Germinal center (tissue), 1 donor: Measurements from ENCODE around the gene TRIP13.

Experiments used
- DNase-seq: peaks from one replicate; pipeline ENCODE4 v3.0.0; 2012; ENCODE audit warnings: mixed read lengths, low spot score

TRIP13 gene

DNA sequence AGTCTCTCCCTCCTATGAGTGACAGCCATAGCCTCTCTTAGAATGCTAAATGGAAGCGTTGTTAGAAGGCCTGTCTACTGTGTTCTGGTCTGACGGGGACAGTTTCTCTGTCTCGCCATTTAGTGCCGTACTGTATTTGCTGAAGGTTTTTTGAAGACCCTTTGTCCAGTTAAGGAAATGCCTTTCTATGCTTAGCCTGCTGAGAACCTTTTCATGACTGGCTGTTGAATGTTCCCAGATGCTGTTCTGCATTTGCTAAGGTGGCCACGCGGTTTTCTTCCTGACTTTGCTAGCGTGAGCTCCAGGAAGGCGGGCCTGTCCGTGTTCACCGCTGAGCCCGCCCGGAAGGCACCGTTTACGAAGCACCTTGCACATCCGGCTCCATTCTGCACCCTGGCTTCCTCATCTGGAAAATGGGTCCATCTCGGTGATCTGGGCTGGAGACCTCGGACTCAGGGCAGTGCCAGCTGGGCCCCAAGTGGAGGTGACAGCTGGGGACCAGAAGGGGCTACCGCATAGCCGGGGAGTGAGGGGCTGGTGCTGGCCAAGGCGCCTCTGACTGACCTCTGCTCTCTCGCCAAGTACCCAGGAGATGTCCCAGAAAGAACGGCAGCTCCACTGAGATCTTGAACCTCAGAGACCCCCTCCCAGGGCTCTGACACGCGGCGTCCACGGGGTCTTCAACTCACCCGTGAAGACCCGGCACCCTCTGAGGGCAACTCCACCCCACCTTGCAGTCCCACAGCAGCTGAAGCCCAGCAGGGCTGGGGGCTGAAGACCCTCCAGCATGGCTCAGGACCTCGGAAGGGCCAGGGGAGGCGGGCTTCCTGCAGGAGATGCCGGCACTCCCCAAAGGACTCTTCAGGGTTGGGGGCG is 63.4 kb downstream of the TRIP13 start:
- DNase-seq: no peak

DNA sequence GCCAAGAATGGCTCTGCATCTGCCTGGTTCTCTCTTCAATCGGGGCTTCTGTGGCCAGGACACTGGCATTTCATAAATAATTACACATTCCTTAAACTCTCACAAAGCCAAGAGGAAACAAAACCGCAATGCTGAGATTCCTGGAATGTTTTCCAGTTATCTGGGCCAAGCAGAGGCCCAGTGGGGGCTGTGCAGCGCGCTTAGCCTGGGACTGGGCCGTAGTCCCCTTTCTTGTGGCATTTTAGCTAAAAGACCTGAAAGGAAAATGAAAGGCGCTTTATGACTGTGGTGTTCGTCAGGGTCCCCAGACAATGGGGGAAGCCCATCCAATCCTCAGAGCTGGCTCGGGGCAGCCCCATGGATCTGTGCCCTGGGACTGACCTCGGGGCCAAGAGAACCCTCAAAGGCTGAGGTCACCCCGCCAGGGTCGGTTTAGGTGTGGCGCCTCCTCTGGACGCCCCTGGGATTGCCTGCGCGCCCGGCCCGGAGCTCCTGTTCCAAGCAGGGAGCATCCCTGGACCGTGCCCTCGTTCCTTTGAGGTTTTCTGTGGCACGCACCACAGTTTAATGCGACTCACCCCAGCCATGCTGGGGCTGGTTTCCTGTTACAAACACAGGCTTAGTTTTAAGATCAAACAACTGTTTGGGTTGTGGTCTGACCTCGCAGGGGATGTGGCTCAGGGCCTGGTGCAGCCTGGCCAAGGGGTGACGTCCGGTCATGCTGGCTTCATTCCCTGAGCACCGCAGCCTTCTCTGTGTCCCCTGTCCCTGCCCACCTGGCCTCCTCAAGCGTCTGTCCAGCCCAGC is 64.5 kb downstream of the TRIP13 start:
- no peak for DNase-seq

DNA sequence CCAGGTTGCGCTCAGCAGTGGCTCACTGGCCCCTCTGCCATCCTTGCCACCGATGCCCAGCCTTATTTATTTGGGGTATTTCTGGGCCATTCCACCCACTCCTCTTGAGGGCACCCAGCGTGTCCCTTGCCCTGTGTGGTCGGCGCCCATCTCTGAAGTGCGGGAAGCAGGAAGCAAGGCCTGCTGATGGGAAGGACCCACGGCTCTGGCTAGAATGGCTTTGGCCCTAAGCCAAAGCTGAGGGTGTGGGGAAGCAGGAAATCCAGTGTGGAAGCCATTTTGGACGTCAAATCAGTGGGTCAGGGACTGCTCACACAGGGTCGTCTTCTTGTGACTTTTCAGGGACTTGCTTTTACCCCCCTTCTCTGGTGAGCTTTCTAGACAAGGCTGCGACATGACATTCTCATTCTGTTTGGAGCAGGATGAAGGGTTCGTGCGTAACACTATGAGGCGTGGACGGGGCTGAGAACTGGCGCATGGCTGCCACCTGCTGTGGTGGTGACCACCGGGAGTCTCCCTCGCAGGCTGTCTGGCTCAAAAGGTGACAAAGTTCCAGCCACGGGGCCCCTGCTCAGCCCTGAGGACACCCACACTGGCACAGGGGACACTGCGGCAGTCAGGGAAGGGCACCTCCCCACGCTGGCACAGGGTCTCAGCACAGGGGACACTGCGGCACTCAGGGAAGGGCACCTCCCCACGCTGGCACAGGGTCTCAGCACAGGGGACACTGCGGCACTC is 65.2 kb downstream of the TRIP13 start:
- no peak for DNase-seq

DNA sequence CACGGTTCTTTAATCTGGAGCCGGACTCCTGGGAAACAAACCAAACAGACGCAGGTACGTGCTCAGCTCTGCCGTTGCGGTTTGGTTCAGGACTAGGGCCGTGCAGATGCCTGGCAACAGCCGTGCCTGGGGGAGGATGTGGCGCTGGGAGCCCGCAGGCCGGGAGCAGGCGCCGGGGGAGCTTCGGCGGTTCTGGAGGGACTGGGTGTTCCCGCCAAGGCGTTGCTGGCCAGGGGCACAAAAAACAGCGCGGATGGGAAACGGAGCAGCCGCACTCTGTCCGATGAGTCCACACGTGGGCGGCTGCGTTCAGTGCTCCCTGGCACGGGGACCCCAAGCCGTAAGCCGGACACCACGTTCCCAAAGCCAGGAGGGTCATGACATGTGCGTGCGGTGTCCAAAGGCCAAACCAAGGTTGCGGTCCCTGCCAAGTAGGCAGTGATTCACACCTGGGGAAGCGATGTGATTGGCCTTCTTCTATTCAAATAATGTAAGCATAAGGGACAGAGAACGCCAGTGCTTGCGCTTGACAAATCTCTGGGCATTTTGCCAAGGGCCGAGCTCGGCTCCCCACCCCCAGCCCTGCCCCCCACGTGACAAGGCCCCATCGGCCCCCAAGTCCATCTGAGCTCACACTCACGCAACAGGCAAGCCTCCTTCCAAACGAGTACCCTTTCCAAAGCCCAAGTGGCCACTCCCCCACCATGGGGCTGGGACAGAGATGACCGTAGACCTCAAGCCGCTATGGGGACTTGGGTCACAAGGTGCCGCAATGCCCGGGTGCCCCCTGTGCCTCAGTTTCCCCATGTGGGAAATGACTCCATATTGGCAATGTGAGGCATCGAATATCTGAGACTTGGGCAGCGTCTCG is 66.3 kb downstream of the TRIP13 start:
- no peak for DNase-seq

DNA sequence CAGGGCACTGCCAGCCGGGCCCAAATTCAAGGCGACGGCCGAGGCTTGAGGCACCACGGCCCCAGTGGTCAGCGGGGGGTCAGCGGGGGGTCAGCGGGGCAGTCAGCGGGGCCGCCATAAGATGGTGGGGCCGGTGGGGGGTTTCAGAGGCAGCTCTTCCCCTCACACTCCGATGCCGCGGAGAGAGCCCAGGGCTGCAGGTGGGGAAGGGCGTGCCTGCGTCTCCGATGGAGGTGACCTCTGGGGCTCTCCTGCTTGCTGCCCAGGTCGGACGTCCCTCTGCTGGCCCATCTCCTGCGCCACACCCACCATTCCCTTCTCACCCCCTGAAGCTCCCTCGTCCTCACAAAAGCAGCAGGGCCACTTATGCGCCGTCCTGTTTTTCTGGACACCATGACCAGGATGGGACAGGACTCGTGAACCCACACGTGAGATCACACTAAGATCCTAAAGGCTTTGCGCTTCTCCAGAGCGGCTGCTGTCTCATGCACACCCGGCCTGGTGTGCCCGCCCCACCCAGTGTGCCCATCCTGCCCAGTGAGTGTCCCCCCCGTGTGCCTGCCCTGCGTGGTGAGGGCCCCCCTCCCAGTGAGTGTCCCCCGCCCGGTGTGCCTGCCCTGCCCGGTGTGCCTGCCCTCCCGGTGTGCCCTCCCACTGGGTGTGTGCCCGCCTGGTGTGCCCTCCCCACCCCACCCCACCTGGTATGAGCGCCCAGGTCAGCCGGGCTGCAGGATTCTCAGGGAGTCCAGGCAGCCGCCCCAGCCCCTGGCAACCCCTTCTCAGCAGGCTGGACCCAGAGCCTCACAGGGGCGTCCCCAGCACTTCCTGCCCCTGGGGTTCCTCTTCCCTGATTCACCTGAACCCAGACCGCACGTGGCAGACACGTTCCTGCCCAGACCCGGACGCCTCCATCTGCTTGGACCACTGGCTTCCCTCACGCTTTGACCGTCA is 67.2 kb downstream of the TRIP13 start:
- no peak for DNase-seq

DNA sequence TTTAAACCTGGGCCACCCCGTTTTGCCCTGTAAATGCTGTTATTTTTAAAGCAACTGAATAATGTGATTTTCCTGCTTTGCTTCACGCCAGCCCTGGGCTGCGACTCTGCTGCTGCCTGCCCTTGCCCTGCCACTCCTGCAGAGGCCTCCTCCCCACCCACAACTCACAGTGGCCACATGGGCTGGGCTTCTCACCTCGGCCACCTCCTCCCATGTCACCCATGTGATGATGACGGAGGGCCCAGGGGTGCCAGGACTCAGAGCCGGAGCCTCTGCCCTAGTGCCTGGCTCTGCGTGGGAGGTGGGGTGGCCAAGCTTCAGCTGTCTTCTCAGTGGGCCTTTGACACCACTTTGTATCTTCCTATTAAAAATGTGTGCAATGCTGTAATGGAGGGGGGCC is 67.9 kb downstream of the TRIP13 start:
- DNase-seq: no peak

DNA sequence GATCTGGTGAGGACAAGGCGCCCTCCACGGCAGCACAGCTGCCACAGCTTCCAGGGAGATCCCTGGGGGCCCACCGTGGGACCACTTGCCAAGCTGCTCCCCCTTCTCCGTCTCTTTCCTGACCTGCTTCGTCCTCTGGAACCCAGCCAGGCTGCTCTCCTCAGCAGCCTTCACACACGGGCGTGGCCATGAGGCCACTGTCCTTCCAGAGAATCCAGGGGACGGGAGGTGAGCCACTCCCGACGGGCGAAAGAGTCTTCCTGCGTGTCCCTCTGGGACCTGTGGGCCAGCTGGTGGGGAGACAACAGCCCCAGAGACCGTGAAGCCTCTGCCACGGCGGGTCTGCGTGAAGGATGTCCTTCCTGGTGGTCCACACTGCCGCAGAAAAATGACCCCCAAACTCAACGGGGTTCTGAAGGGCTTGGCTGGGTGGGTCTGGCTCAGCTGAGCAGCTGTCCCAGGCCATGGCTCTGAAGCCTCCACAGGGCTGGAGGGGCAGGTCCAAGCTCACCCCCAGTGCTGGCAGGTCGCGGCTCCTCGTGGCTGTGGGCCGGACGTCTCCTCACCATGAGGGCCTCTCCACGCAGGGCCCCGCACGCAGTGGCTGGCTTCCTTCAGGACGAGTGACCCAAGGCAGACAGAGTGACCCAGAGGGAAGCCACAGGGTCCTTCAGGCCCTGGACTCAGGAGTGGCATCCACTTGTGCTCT is 68.5 kb downstream of the TRIP13 start:
- DNase-seq: no peak

DNA sequence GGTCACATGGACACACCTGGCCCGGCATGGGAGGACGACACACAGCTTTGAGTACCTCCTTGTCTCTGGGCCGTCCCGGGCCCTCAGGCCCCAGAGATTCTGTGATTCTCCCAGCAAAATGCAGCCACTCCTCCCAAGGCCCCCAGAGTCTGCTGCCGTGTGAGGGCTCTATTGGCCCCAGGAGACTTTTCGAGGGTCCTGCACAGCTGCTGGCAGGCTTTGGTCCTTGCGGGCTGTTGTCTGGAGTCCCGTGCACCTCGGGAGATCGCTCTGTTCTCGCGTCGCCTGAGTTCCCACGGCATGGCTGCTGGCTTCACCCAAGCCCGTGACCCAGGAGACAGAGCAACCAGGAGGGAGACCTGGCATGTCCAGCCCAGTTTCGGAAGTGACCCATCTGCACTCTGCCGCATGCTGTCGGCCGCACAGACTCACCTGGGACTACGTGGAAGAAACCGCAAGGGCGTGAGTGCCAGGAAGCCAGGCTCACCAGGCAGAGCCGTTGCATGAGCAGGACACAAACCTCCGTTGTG is 69.1 kb downstream of the TRIP13 start:
- no peak for DNase-seq

DNA sequence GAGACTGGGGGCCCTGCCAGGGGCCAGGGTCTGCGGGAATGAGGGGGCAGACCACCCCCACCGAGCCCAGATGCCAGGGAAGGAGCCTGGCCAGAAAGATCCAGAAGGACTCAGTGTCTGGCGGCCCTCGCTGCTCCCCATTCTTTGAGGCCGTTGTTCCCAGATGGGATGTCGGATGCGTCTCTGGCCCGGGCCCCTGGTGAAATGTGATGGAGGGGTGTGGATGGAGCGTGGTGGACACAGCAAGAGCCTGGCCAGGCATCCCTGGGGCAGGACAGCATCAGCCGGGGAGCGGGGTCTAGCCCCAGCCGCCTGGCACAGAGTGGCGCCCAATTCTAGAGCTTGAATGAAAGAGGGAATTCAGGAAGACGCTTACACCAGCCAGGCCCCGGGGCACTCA is 69.7 kb downstream of the TRIP13 start:
- DNase-seq: no peak

DNA sequence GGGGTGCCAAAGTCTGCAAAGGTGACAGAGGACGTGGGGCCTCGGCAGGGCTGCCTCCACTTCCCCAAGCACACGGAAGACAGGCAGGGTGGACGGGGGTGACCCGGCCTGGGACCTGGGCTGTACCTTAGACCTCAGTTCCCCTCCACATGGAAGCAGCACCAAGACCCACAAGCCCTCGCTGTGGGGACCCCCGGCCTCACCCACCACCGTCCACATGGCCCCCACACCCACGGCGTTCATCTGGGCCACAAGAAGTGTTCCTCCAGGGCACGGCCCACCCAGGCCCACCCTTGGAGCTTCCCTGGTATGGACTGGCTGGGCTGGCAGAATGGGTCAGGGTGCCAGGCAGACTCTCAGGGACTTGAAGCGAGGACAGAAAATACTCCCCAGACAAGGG is 70.1 kb downstream of the TRIP13 start:
- no peak for DNase-seq

DNA sequence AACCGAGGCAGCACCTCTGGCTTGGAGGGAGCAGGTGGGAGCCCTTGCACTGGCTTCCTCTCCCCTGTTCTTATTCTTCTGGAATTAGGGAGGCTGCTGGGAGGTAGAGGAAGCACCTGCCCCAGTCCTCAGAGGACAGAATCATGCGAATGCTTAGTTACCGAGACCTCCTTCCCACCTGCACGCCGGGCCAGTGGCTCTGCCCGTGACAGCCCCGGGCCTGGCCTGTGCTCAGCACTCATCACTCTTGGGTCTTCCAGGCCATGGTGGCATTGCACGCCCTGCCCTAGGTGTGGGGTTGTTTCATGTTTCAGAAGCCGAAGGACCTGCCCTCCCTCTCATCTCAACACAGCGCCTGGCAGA is 70.6 kb downstream of the TRIP13 start:
- no peak for DNase-seq

DNA sequence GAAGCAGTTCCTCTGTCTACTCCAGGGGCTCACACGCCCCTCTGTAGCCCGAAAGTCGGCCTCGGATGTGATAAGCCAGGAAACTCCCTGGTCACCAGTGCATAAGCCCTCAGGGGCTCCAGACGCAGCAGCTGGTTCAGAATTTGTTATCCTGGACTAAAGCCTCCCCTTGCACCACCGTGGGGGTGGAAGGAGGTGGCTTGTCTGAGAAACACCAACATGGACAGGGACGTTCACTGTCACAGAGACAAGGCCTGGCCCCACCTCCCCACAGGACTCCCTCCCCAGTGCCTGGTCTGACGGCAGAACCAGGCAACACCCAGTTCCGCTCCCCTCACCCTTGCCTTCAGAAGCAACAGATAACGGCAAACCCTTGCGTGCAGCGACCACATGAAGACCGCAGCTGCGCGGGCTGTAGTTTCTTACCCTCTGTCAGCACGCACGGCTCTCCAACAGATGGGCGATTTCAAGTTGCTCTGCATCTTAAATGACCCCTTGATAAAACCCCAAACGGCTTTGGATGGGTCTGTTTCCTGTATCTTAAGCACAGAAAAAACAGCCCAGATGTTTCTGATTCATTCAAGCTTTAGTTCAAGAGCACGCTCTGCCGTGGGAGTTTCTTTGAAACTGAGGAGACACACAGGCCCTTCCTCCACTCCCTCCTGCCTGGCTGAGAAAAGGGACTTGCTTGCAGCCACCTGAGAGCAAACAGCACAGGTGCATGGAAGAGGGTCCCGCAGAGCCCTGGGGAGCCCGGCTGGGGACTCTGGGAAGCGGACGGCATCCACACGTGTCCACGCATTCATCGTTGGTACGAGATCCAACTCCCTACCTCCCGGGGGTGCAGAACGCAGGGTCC is 71.2 kb downstream of the TRIP13 start:
- DNase-seq: no peak

DNA sequence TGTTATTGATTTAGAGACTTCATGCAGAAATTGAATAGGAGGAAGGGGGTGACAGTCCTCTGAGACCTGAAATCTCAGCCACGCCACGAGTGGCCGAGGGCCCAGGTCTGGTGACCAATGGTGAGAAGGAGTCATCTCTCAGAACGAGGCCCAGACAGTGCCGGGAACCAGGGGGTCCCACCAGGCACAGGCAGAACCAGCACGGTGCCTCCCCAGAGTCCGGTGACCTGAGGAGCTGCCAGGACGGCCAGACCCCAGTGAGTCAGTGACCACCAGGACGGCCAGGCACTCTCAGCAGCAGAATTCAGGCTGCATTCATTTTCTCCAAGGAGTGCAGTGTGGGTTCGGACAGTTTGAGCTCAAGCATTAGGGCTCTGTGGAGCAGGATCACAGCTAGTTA is 72.1 kb downstream of the TRIP13 start:
- no peak for DNase-seq

DNA sequence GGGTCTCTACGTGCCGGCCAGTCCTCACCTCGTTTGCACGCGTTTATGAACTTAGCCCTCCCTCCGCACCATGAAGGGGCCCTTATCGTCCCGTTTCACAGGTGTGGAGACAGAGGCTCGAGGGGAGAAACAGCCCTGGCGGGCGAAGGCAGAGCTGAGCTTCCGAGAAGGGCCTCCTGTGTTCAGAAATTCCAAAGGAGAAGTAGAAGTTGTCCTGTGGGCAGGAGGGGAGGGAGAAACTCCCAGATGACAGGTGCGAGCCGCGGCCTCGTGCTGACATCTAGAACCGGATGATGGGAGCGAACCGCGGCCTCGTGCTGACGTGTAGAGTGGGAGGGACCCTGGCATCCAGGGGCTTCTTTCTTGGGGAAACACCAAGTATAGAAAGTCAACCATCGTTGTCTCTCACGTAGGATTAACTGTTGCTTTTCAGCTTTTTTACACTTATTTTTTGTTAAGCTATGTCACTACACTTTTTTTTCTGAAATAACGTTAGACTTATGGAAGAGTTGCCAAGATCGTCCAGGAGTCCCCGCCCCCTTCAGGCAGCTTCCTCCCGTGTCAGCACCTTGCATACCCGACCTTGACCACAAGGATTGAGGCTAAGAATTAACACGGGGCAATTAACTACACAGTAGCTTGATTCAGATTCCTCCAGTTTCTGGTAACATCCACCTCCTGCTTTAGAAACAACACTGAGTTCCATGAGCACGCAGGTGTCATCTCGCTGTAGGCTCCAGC is 73.1 kb downstream of the TRIP13 start:
- DNase-seq: no peak

DNA sequence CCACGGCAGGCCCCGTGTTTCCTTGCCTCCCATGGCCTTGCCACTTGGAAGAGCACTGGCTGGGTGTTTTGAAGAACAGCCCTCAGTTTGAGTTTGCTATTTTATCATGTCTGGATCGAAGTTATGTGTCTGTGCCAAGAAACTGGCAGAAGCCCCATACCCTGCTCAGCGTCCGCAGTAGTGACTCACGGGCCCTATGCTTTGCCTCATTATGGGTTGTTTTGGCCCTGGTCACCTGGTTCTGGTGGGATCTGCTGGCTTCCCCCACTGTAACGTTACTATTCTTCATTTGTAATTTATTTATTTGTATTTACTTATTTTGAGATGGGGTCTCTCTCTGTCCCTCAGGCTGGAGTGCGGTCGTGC is 73.6 kb downstream of the TRIP13 start:
- DNase-seq: no peak

DNA sequence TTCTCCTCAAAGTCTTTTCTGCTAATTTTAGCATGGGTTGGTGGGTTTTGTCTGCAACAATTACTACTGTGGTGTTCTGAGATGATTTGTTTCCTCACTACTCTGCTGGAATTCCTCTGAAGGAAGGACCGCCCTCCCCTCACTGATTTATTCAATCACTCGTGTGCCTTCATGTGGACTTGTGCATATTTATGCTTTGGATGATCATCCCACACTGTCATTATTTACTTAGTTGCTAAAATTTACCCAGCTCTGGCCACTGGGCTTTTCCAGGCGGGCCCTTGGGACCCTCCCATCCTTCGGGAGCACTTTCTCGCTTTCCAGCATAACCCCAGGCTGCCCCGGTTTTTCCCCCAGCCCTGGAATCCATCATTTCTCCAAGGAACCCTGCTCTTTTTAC is 74.3 kb downstream of the TRIP13 start:
- no peak for DNase-seq
